Gastrocnemius medialis (tissue), 4 donors: ENCODE results near the gene CHCHD3. TPM values are rescaled to one million over a fixed set of nuclear protein-coding genes. Genes with fewer than 3 reads are reported as not detected.

Experiments
- ATAC-seq, 2 donors: fragments of 150-250 bp; one replicate each; pipeline ENCODE4 v1.9.1; 2016
- DNase-seq, 2 donors: peaks; one replicate each; pipeline ENCODE4 v3.0.0-alpha.2; 2019
- H3K27ac ChIP-seq, 4 donors: fragments of 200-600 bp; sonication (generic); 1 replicate in 1 of 4; 2 replicates in 3 of 4; pipeline ENCODE4 v1.5.1; 2016 to 2018; ENCODE audit warnings: mild to moderate bottlenecking in 2 of 4, moderate library complexity in 1 of 4
- H3K27me3 ChIP-seq, 3 donors: fragments of 200-600 bp; sonication (generic) in 2 of 3; 1 replicate in 1 of 3; 2 replicates in 2 of 3; pipeline versions ENCODE4 v1.5.1 to v1.6.0; 2016 to 2019; ENCODE audit warnings: mild to moderate bottlenecking in 1 of 3, moderate library complexity in 1 of 3
- H3K36me3 ChIP-seq, 2 donors: fragments of 200-600 bp; sonication (generic) in 1 of 2; one replicate each; pipeline ENCODE4 v1.5.1; 2017 to 2018
- H3K4me1 ChIP-seq, 2 donors: fragments of 200-600 bp; sonication (generic) in 1 of 2; one replicate each; pipeline ENCODE4 v1.5.1; 2016 to 2017; ENCODE audit warnings: mild to moderate bottlenecking in 2 of 2
- H3K4me3 ChIP-seq, 4 donors: fragments of 200-600 bp; sonication (generic) in 3 of 4; 1 replicate in 1 of 4; 2 replicates in 3 of 4; pipeline ENCODE4 v1.5.1; 2016 to 2019; ENCODE audit warnings: mild to moderate bottlenecking in 2 of 4
- H3K9me3 ChIP-seq, 3 donors: fragments of 200-600 bp; sonication (generic) in 2 of 3; 1 replicate in 1 of 3; 2 replicates in 2 of 3; pipeline ENCODE4 v1.5.1; 2016 to 2019
- CTCF ChIP-seq, 5 experiments: fragments of 450-650 bp in 3 of 5; fragments of 200-600 bp in 2 of 5; sonication (generic) in 2 of 5; IDR thresholded peaks in 4 of 5; conservative IDR thresholded peaks in 1 of 5; 1 replicate in 4 of 5; 2 replicates in 1 of 5; pipeline ENCODE4 v1.5.1; 2016 to 2019; ENCODE audit warnings: antibody characterized with exemption in 5 of 5, mild to moderate bottlenecking in 3 of 5, moderate library complexity in 3 of 5
- POLR2A ChIP-seq, 2 donors: fragments of 450-650 bp; IDR thresholded peaks; one replicate each; pipeline ENCODE4 v1.6.1; 2017; ENCODE audit warnings: antibody characterized with exemption in 2 of 2, mild to moderate bottlenecking in 2 of 2, moderate library complexity in 2 of 2
- in situ Hi-C, 4 donors: fragments of 200-750 bp; cut with MboI; loops; one replicate each; pipeline versions ENCODE4 v1.15.0 to v1.8.0; 2017; ENCODE audit warnings: low sequenced_read_pairs in 4 of 4
- intact Hi-C: fragments of 100-400 bp; cut with DNase I; formaldehyde crosslinking; loops from one replicate; pipeline ENCODE4 v1.15.1; 2023; ENCODE audit warnings: low total_unique reads
- total RNA-seq, 4 donors: library from RNA; depleted of rRNA; stranded (reverse); fragments of >200 nt; gene quantifications; one replicate each; pipeline versions ENCODE4 v1.1.0 to v1.2.3, GENCODE V29; 2016

Gene CHCHD3
- total RNA-seq, 4 donors from 2014 or later = 110 to 177 (median 131) TPM

- H3K9me3 ChIP-seq = no peaks in the 10 kb centered on the region
- peaks cover 21 to 24% of the 10 kb centered on the region in 2 donors for H3K4me1 ChIP-seq
- in situ Hi-C loops = no loop called here
- TF ChIP-seq POLR2A (IDR thresholded peaks at IDR 0.05) (no peak), CTCF (IDR thresholded peaks at IDR 0.05 in 4 of 5, conservative IDR thresholded peaks at IDR 0.05 in 1 of 5) (no peak)
- no peak overlapping the region for H3K27ac ChIP-seq
- no peaks in the 10 kb centered on the region for H3K36me3 ChIP-seq
- no peak overlapping the region for H3K4me3 ChIP-seq
- DNase-seq (no peak), ATAC-seq (no peak)
- intact Hi-C loops = no loop called here
- no peaks in the 10 kb centered on the region for H3K27me3 ChIP-seq
Measured at GRCh38 chr7:132878204-132878919, 203.5 kb downstream of the CHCHD3 start.

GRCh38 chr7:132877573-132877972 is 204.3 kb downstream of the CHCHD3 start:
- no peaks in the 10 kb centered on the region for H3K9me3 ChIP-seq
- no peaks in the 10 kb centered on the region for H3K36me3 ChIP-seq
- no peak overlapping the region for H3K27ac ChIP-seq
- no peak for DNase-seq
- no peak for TF ChIP-seq CTCF (IDR thresholded peaks at IDR 0.05 in 4 of 5, conservative IDR thresholded peaks at IDR 0.05 in 1 of 5)
- no peak for TF ChIP-seq POLR2A (IDR thresholded peaks at IDR 0.05)
- H3K27me3 ChIP-seq = no peaks in the 10 kb centered on the region
- in situ Hi-C loops (no loop called here), intact Hi-C loops (no loop called here)
- no peak overlapping the region for H3K4me3 ChIP-seq
- no peak for ATAC-seq
- H3K4me1 ChIP-seq = peaks cover 21 to 24% of the 10 kb centered on the region in 2 donors

GRCh38 chr7:132876576-132876975 is 205.3 kb downstream of the CHCHD3 start:
- no peaks in the 10 kb centered on the region for H3K9me3 ChIP-seq
- ATAC-seq = no peak
- H3K4me1 ChIP-seq = peaks cover 21 to 24% of the 10 kb centered on the region in 2 donors
- H3K4me3 ChIP-seq = no peak overlapping the region
- TF ChIP-seq CTCF (IDR thresholded peaks at IDR 0.05 in 4 of 5, conservative IDR thresholded peaks at IDR 0.05 in 1 of 5) = no peak
- no peak for TF ChIP-seq POLR2A (IDR thresholded peaks at IDR 0.05)
- DNase-seq = no peak
- no peak overlapping the region for H3K27ac ChIP-seq
- intact Hi-C loops = no loop called here
- in situ Hi-C loops = no loop called here
- H3K27me3 ChIP-seq = no peaks in the 10 kb centered on the region
- no peaks in the 10 kb centered on the region for H3K36me3 ChIP-seq

GRCh38 chr7:132872034-132872433 is 209.9 kb downstream of the CHCHD3 start:
- Histone ChIP-seq H3K27ac (no peak overlapping the region), H3K9me3 (no peaks in the 10 kb centered on the region), H3K36me3 (no peaks in the 10 kb centered on the region), H3K4me1 (peaks cover 5 to 12% of the 10 kb centered on the region in 2 donors), H3K27me3 (no peaks in the 10 kb centered on the region), H3K4me3 (no peak overlapping the region)
- no peak for DNase-seq
- intact Hi-C loops = no loop called here
- ATAC-seq = no peak
- TF ChIP-seq POLR2A (IDR thresholded peaks at IDR 0.05) (no peak), CTCF (IDR thresholded peaks at IDR 0.05 in 4 of 5, conservative IDR thresholded peaks at IDR 0.05 in 1 of 5) (no peak)
- in situ Hi-C loops = no loop called here

- in situ Hi-C loops = no loop called here
- Histone ChIP-seq H3K36me3 (no peaks in the 10 kb centered on the region), H3K27me3 (no peaks in the 10 kb centered on the region), H3K4me1 (peaks cover 8 to 12% of the 10 kb centered on the region in 2 donors), H3K4me3 (no peak overlapping the region), H3K27ac (no peak overlapping the region), H3K9me3 (no peaks in the 10 kb centered on the region)
- intact Hi-C loops = no loop called here
- no peak for DNase-seq
- TF ChIP-seq CTCF (IDR thresholded peaks at IDR 0.05 in 4 of 5, conservative IDR thresholded peaks at IDR 0.05 in 1 of 5) = no peak
- ATAC-seq = no peak
Measured at GRCh38 chr7:132871419-132871818, 210.5 kb downstream of the CHCHD3 start.
